HCT116 (cell line): ENCODE results near the gene RCVRN.

ENCODE experiments used
- CBX3 ChIP-seq: IDR thresholded peaks from 2 replicates; pipeline ENCODE4 v1.6.1; 2012; ENCODE audit warnings: low read depth
- ELF1 ChIP-seq: IDR thresholded peaks from 2 replicates; pipeline ENCODE4 v1.6.1; 2012; ENCODE audit warnings: low read depth, borderline replicate concordance
- EZH2 ChIP-seq: fragments of 200-600 bp; sonication (generic); IDR thresholded peaks from 2 replicates; pipeline ENCODE4 v1.6.1; 2017; ENCODE audit warnings: antibody characterized with exemption, mixed run types
- POLR2A ChIP-seq: IDR thresholded peaks from 2 replicates; pipeline ENCODE4 v1.7.0; 2011; ENCODE audit warnings: borderline replicate concordance; ENCODE audit not compliant: insufficient read depth, insufficient read length; ENCODE audit errors: extremely low read depth
- POLR2AphosphoS5 ChIP-seq: IDR thresholded peaks from 2 replicates; pipeline ENCODE4 v1.6.1; 2011; ENCODE audit warnings: mild to moderate bottlenecking, low read depth, low read length, moderate library complexity
- TF ChIP-seq, protein P1 (sequence below), 3 experiments: fragments of 200-600 bp in 1 of 3; sonication (generic) in 1 of 3; IDR thresholded peaks in 2 of 3; conservative IDR thresholded peaks in 1 of 3; 2 replicates each; pipeline ENCODE4 v1.5.1; 2012 to 2017; ENCODE audit warnings: low read depth in 2 of 3, low read length in 2 of 3, antibody characterized with exemption in 1 of 3, borderline replicate concordance in 1 of 3, control low read depth in 1 of 3, mild to moderate bottlenecking in 1 of 3, mixed read lengths in 1 of 3, mixed run types in 1 of 3, moderate library complexity in 1 of 3; ENCODE audit not compliant: insufficient read depth in 1 of 3

DNA sequence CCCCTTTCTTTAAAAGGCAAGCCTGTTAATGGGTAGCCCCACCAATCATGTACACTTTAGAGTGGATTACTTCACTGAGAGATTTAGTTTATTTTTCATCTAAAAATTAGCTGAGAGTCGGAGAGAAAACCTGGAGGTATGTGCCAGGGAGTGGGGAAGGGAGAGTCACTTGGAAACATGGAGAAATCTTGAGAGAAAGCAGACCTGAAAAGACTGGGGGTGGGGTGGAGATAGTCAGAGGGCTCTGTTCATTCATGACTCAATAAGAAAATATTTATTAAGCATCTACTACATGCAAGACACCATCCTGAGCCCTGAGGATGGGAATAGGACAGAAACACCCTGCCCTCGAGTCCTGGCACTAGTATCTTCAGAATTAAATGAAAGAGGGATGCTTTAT is 27.4 kb upstream of the RCVRN start:
- TF ChIP-seq EZH2: no peak
- TF ChIP-seq POLR2AphosphoS5: no peak
- no peak for TF ChIP-seq POLR2A
- no peak for TF ChIP-seq CBX3
- TF ChIP-seq, protein P1, sequence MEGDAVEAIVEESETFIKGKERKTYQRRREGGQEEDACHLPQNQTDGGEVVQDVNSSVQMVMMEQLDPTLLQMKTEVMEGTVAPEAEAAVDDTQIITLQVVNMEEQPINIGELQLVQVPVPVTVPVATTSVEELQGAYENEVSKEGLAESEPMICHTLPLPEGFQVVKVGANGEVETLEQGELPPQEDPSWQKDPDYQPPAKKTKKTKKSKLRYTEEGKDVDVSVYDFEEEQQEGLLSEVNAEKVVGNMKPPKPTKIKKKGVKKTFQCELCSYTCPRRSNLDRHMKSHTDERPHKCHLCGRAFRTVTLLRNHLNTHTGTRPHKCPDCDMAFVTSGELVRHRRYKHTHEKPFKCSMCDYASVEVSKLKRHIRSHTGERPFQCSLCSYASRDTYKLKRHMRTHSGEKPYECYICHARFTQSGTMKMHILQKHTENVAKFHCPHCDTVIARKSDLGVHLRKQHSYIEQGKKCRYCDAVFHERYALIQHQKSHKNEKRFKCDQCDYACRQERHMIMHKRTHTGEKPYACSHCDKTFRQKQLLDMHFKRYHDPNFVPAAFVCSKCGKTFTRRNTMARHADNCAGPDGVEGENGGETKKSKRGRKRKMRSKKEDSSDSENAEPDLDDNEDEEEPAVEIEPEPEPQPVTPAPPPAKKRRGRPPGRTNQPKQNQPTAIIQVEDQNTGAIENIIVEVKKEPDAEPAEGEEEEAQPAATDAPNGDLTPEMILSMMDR (IDR thresholded peaks at IDR 0.05 in 2 of 3, conservative IDR thresholded peaks at IDR 0.05 in 1 of 3; ENCODE audit: borderline replicate concordance in 1 of 3, insufficient read depth in 1 of 3, low read depth in 2 of 3, low read length in 2 of 3): no peak
- no peak for TF ChIP-seq ELF1
